G401.6 (cell line): ENCODE data around the gene ZFYVE21.

Experiments used
- FAIRE-seq: peaks from 2 replicates; lab custom pipeline; 2012; peaks lifted over from hg19 to GRCh38; lab: Jason Lieb, UNC

Gene ZFYVE21

DNA sequence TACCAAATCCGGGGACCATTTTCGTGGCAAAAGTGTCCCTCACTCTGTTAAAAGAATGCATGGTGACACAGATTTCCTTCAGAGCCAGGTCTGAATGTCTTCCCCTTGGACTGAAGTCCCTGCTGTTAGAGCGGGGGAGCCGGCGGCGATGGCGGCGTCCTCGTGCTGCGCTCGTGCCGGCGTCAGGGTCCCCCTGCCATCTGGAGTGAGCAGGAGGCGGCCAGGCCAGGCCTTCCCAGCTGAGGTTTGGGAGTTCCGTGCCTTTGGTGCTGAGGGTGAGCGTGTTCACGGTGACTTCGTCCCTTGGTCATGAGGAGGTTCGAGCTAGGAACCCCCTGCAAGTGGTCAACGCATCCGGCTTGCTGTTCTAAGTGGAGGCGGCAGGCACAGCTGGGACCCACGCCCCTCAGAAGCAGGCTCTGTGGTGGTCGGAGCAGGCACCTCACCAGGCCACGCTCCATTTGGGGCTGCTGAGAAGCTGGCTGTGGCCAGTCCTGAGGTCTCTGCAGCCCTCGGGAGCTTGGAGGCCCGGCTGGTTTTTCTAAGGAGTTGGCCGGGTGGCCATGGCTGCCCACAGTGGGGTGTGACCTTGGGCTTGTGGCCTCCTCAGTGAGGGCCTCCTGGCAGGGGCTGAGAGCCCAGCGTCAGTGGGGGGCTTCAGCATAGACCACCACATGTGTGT lies 9.5 kb downstream of the ZFYVE21 start:
- no peak for FAIRE-seq

DNA sequence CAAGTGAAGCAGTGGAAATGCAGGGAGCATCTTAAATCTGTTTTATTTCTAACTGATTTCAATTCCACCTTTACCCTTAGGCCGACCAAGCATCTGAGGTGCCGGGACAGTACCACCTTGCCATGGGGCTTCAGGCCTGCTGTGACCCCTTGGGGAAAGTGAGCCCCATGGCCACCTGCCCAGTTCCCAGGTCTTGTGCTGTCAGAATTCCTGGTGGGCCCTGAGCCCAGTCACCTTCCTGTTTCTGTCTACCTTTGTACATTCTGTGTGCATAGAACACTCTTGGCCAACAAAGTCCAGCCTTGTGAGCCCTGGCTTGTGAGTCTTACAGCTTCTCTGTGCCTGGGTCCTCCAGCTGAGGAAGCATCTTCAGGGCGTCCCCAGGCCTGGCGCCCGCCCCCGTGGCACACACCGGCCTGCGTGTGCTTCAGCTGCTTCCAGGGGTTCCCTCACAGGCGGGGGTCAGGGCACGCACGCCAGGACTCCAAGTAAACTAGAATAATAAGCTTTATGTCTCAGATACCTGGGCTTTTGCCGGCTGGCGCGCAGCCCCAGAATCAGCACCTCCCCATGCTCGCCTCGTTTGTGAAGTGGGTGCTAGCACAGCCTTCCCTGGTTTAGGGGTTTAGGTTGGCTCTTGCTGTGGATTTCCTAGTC lies 10.3 kb downstream of the ZFYVE21 start:
- FAIRE-seq, result no peak

DNA sequence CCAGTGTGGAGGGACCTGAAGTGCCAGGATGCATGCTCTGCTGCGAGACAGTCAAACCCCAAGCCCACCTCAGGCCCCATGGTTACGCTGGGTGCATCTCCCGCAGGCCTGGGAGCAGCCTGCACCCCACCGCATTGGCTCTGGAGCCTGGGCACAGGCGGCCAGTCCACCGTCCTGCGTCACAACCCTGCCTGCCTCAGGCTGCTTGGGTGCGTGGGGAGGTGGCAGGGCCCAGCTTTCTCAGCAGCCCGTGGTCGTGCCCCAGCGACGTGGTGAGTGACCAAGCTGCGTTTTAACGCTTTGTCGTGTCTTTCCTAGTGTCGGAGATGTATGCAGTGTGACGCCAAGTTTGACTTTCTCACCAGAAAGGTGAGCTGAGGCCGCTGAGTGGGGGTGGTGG lies 10.9 kb downstream of the ZFYVE21 start:
- no peak for FAIRE-seq

DNA sequence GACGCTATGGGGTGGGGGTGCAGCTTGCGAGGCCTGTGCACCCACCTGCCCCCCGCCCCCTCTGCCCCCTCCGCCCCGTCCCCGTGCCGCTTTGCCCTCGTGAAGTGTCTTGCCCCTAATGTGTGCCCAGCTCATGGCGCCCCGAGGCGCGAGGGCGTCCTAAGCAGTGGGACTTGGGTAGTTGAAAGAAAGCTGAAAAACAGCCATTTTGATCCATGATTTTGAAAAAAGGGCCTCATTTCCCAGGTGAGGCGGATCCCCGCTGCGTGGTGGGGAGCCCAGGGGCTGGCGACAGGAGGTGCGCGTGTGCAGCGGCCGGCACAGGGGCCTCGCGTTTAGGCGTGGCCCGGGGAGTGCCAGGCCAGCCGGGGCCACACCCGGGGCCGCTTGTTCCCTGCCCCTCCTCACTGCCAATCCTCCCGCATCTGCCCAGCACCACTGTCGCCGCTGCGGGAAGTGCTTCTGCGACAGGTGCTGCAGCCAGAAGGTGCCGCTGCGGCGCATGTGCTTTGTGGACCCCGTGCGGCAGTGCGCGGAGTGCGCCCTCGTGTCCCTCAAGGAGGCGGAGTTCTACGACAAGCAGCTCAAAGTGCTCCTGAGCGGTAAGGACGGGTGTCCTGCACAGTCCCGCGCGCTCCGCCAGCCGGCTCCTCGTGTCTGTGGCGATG lies 11.8 kb downstream of the ZFYVE21 start:
- no peak for FAIRE-seq

DNA sequence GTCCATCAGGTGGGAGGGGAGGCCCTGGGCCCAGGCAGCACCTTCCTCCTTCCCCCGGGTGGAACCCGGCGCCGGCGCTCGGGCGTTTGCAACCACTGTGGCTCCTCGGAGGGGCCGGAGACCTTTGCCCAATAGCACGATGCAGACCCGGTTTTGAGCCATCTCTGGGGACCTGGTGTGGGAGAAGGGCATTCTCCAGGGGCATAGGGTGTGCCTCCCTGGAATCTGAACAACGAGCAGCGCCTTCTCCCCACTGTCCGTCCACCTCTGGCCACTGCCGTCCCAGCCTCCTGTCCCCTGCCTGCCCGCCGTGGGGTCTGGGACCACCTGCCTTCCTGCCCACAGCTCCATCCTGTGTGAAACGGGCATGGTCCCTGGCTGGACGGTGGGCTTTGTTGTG lies 12.5 kb downstream of the ZFYVE21 start:
- no peak for FAIRE-seq

DNA sequence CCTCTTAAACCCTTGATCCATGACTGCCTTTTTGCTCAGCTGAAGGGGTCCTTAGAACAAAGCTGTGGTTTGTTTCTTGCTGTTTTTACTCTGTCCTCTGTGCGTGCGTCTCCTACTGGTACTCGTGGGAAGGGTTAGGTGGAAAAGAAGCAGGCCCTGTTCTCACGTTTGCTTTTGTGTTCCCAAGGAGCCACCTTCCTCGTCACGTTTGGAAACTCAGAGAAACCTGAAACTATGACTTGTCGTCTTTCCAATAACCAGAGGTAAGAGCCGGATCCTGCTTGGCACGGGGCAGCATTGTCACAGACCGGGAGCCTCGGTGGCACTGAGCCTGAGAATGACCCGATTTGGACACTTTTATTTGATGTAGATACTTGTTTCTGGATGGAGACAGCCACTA lies 13.1 kb downstream of the ZFYVE21 start:
- FAIRE-seq, result no peak

DNA sequence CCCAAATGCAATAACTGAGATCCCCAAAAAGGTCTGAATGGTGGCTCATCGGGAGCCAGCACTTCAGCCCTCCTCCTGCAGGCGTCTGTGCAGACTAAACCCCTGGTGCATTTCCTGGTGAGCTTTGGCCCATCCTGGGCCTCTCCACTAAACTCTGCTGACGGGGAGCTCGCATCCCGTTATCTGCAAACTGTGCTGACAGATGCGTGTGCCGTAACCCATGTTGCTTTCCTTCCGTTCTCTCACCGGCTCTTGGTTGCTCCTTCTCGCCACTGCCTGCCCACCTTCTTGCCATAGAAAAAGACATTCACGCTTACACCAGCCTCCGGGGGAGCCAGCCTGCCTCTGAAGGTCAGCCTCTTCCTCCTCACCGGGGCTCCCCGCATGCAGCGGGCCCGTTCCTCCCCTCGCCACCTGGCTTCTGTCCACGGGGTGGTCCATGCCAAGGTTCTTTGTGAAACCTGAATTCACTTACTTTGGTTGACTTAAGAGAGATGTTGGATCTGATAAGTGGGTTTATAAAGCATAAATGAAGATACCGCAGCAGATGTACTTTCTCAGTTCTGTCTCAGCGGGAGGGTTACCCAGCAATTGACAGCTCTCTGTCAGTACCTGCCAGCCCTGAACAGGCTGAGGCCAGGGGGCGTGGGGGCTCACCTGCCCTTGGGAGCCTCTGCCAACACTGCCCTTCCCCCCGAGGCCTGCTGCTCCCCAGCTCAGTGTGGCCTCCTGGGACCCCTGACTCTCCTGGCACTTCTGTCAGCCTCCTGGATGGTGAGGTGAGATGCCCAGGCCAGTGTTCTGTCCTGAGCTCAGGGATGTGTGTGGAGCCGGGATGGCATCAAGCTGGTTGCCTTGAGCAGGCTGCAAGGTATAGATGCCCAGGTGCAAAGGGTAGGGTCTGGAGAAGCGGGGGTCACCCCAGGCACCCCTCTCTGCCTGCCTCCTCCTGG lies 14.2 kb downstream of the ZFYVE21 start:
- no peak for FAIRE-seq

DNA sequence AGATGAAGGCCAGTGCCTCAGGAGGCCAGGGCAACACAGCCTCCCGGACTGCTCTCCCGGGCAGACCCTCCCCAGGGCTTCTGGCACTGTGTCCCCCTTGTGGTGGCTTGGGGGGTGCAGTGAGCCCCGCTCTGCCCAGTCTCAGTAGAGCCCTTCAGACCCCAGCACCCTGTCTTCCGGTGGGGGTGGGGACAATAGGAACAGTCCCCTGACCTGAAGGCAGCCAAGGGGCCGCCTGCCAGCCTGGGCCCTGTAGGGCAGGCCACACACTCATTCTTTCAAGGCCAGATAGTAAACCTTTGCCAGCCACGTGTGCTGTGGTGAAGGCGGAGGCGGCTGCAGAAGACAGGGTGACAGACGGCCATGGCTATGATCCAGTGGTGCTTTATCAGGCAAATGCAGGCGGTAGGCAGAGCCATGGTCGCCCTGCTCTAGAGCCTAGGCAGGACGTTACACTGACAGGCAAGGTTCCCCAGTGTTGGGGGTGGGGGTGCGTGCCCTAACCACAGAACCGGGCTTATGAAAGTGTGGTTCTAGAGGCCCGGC lies 15.0 kb downstream of the ZFYVE21 start:
- FAIRE-seq, result no peak

DNA sequence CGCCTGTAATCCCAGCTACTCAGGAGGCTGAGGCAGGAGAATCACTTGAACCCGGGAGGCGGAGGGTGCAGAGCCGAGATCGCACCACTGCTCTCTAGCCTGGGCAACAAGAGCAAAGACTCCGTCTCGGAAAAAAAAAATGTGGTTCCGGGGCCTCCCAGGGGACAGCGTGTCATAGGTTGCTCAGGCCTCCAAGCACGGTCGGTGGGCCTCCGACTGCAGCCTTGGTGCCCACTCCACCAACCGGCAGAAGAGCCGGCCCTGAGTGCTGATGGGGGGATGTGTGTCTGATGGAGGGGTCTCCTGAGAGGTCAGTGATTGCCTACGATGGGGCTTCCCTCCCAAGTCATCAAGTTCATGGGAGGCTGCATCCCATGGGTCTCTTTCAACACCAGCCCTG lies 15.9 kb downstream of the ZFYVE21 start:
- no peak for FAIRE-seq

DNA sequence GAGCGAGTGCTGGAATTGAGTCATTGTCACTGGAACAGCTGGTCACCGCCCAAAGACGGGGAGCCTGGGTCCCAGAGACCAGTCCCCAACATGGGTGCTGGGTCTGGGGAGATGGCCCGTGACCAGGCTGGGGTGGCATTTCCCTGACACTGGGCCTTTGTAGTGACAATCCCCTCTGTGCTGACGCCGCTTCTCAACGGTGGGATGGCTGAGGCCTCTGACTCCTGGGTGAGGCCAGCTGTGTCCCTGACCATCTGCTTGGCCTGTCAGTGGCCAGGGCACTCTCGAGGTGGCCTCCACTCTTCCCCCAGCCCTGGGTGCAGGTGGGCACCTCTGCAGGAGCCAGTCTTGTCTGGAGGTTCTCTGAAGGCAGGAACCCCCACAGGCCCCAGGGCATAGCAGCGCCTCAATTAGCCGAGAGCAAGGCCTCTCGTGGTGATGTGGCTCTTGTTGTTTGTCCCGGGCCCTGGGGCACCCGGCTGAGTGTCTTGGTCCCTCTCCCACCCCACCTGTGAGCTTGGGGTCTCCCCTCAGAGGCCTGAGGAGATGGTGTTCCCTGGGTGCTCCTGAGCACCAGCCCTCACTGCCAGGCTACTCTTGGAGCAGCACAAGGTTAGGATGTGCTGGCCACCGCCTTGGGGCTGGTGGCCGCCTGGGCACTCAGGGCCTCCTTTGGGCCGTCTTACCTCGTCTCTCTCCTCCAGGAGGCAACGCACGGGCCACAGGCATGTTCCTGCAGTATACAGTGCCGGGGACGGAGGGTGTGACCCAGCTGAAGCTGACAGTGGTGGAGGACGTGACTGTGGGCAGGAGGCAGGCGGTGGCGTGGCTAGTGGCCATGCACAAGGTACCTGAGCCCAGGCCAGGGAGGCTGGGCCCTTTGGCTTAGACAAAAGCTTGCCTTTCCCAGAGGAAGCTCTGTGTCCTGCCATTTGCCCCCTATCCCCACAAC lies 16.6 kb downstream of the ZFYVE21 start:
- no peak for FAIRE-seq

DNA sequence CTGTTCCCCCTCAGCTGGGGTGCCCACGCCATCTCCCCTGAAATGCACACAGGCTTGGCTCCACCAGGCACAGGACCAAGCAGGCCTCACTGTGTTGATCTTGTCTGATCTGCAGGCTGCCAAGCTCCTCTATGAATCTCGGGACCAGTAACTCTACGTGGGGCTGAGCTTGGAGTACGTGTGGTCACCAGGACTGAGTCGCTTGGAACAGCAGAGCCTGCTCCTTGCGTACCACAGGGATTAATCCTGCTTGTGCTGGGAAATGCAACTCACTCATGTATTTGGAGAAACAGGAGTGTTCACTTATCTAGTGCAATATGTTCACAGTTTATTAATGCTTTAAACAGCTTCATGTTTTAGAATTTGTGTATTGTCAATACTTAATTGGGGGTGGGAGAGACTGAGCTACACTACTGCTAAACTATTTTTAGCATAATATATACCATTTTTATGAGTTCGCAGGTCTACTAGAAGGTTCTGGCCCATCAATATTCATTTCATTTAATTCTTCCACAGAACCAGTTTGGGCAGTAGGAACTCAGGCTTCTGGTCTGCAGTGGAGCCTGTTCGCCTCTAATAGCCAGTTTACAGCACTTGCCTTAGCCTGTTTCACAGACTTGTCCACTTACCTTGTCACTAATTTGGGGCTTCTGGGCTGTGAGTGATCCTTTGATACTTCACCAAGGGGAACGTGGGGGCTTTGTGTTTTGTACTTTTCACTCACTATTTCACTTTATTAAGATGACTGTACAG lies 17.4 kb downstream of the ZFYVE21 start:
- no peak for FAIRE-seq

DNA sequence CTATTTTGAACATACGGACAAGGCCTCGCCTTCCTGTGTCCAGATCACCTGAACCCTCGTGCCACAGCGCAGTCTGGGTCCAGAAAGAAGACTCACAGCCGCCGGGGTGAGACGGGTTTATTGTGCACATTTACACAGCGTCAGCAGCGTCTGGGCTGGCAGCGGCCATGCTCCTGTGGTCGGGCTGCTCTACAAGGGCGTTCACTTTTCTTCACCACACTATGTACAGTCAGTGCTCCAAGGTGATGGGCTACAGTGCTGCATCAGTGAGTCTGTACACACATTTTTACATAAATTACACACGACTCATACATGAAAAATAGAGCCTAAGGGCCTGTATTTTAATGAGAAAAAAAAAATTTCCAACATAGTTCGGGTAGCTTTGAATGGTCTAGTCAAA lies 18.0 kb downstream of the ZFYVE21 start:
- no peak for FAIRE-seq

DNA sequence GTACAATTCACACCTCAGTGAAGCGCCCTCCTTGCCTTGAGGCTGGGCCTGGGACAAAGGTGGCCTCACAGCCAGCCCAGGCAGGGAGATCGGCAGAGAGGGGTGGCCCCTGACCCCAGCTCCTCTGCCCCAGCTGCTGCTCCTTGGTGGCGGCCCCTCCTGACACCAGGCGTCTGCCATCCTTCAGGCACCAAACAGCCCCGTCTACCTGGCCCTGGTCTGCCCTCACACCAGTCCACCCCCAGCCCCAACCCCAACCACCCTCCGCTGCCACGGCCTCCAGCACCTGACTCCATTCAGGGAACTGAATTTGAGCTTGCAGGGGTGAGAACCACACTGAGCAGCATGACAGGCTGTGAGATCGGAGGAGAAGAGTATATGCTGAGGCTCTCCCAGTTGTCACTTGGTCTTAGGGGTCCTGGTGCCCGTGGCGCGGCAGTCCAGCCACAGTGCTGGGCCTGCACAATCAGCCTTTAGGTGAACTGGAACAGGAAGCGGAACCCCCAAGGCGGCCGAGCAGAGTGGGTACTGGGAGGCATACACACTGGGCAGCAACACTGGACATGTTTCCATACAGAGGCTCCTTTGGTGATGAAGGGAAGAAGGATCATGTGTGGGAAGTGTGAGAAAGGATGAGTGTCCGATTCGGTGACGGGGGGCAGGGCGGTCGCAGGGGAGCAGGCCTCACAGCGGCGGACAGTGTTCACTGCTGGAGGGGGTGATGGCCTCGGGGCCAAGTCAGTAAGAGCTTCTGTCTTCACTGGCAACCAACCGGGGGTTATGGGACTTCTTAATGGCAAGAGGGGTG lies 18.7 kb downstream of the ZFYVE21 start:
- FAIRE-seq, result no peak

DNA sequence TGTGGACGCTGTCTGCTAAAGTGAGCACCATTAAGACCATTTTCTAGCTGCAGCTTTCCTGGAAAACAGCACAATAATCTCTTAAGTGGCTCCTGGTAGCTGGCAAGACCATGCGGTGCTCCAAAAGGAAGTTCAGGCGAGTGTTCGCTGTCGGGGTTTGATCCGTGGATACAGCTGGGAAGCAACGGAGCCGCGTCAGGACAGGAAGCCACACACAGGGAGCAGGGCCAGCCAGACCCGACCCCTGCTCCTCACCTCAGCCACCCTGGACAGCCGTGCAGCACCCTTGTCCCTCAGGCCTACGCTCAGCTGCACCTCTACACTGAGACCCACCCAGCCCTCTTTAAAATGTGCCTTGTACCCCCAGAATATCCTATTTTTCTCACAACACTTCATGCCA lies 19.4 kb downstream of the ZFYVE21 start:
- FAIRE-seq, result no peak

DNA sequence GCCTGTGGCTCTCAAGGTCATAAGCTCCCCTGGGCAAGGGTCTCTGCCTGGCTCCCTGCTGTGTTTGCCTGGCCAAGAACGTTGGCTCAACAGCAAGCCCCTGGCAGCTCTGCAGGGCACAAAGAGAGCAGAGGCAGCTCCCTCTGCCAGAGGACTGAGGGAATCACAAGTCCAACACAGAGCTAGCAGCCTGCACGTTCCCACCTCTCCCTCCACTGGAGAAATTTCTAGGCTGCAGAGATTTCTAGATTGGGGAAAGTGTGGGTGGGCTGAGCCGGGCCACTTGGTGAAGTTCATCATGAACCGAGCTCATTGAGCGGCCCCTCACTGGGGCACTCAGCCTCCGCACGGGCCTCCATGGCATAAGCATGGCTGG lies 19.8 kb downstream of the ZFYVE21 start:
- no peak for FAIRE-seq

DNA sequence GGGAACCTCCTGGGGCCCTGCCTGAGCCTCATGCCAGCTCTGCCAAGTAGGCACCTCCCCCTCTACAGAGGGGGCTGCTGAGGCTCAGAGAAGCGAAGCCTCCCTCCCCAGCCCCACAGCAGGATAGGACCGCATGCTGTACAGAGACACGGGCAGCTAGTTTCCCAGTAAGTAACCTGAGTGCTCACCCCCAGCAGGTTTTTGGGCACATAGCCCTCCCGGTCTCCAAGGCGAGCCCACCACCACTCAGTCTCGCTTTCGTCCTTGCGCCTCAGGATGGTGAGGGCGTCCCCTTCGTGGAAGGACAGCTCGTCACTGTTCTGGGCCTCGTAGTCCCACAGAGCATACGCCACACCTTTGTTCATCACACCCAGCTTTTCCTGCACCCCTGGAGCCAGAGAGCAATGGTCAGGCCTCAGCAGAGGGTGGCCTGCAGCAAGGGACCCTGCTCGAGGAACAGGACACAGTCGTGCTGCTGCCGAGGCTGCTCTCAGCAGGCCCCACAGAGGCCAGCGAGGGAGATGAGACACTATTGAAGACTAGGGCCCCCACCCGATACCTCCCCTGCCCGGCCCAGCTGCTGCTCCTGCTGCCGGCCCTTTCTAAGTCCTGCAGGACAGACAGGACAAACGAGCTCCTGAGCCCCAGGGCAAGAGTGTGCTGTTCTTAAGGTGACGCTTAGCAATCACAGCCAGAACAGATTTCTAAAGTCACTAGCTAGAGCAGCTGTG lies 20.4 kb downstream of the ZFYVE21 start:
- no peak for FAIRE-seq

DNA sequence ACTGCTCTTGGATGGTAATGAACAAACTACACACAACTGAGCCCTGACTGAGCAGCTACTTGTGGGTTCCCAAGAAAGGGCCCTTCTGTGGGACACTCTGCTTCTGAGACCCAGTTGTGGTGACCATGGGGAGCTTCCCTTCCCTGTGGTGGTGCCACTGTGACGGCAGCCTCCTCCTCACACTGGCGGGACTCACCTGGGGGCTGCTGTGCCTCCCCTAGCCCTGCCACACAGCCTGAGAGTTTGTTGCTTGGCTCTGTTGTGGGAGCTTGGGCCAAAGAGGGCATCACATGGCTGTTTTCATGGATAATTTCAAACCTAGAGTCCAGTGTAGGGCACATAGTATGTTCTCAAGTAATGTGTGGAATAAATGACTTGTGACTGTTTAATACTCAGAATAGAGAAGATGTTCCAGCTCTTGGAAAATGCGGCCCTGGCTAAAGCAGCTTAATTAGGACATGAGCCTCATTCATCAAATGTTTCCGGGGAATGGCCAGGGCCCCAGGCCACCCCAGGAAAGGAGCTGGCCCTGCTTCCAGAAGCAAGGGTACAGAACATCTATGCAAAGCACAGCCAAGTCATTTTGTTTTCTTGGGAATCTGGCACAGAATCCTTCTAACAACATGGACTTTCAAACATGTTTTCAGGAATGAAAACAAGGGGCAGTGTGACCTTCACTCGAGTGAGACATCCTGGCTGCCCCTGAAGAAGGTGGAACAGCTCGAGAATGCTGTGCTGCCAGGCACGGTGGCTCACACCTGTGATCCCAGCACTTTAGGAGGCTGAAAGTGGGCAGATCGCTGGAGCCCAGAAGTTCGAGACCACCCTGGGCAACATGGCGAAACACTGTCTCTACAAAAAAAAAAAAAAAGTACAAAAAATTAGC lies 21.2 kb downstream of the ZFYVE21 start:
- FAIRE-seq, result no peak
